Lung (tissue), 12 donors: Measurements from ENCODE around the gene C6orf62. TPM values are rescaled to one million over a fixed set of nuclear protein-coding genes. Genes with fewer than 3 reads are reported as not detected.
"Not testable (repeated sequence)": the region's sequence is repeated elsewhere in the genome, so short reads cannot be mapped to it uniquely, and the experiment has no call there.

Source experiments
- ATAC-seq: fragments of 200-7000 bp; cut with Tn5 transposase; one replicate; pipeline ENCODE4 v1.9.1; 2020; ENCODE audit warnings: moderate number of reproducible peaks; ENCODE audit not compliant: insufficient read depth, low FRiP score
- DNase-seq, 3 donors: peaks; one replicate each; pipeline ENCODE4 v3.0.0-alpha.2; 2013 to 2017
- H3K27ac ChIP-seq, 2 donors: one replicate each; pipeline ENCODE4 v1.5.1; 2013; ENCODE audit warnings: mild to moderate bottlenecking in 2 of 2, moderate library complexity in 2 of 2, control low read depth in 1 of 2, inconsistent platforms in 1 of 2, low read depth in 1 of 2, low read length in 1 of 2
- H3K27me3 ChIP-seq, 3 donors: one replicate each; pipeline ENCODE4 v1.5.1; 2013; ENCODE audit warnings: low read length in 2 of 3; ENCODE audit not compliant: control insufficient read depth in 3 of 3, insufficient read depth in 3 of 3
- H3K36me3 ChIP-seq, 4 donors: one replicate each; pipeline ENCODE4 v1.5.1; 2013; ENCODE audit warnings: low read length in 4 of 4, mild to moderate bottlenecking in 1 of 4, moderate library complexity in 1 of 4; ENCODE audit not compliant: control insufficient read depth in 4 of 4, insufficient read depth in 4 of 4
- H3K4me1 ChIP-seq, 5 donors: one replicate each; pipeline ENCODE4 v1.5.1; 2013; ENCODE audit warnings: low read length in 5 of 5, mild to moderate bottlenecking in 2 of 5, moderate library complexity in 1 of 5; ENCODE audit not compliant: control insufficient read depth in 5 of 5, insufficient read depth in 5 of 5
- H3K4me3 ChIP-seq: one replicate; pipeline ENCODE4 v1.5.1; 2013; ENCODE audit warnings: mild to moderate bottlenecking, control low read depth, moderate library complexity
- H3K9ac ChIP-seq, 2 donors: one replicate each; pipeline ENCODE4 v1.5.1; 2013; ENCODE audit warnings: low read length in 2 of 2, control low read depth in 1 of 2; ENCODE audit not compliant: insufficient read depth in 1 of 2
- H3K9me3 ChIP-seq, 4 donors: one replicate each; pipeline ENCODE4 v1.5.1; 2013; ENCODE audit warnings: low read length in 3 of 4, mild to moderate bottlenecking in 1 of 4, moderate library complexity in 1 of 4; ENCODE audit not compliant: control insufficient read depth in 4 of 4, insufficient read depth in 3 of 4
- WGBS, 2 donors: extraction: QIAGEN DNeasy Blood & Tissue Kit; methylation state at CpG; one replicate each; pipeline ENCODE4 v1.1.7; 2013; 5-methylcytosine and 5-hydroxymethylcytosine counted together
- polyA plus RNA-seq, 2 donors: library from polyadenylated mRNA; stranded (reverse); fragments of 200-250 nt; gene quantifications; one replicate each; pipeline ENCODE4 v1.2.1, GENCODE V29; 2013
- total RNA-seq, 2 donors: library from RNA; depleted of rRNA in 1 of 2; stranded (reverse); fragments of >200 nt in 1 of 2; gene quantifications; one replicate each; pipeline ENCODE4 v1.2.1, GENCODE V29; 2014 to 2021
- TF ChIP-seq, protein P1 (sequence below): IDR thresholded peaks from 2 replicates; pipeline ENCODE4 v1.5.1; 2012; ENCODE audit warnings: mild to moderate bottlenecking; ENCODE audit errors: control extremely low read depth, extremely low read depth
- donor health status: control.
- donor health status: control.
- donor health status: Bipolar disorder and iron deficiency.
- donor health status: healthy.
- donor health status: DM: yes; HTN: yes; CAD: no.

C6orf62 gene
- total and polyA plus RNA-seq, 4 donors = 71.8 to 123 (median 80.1) TPM

DNA sequence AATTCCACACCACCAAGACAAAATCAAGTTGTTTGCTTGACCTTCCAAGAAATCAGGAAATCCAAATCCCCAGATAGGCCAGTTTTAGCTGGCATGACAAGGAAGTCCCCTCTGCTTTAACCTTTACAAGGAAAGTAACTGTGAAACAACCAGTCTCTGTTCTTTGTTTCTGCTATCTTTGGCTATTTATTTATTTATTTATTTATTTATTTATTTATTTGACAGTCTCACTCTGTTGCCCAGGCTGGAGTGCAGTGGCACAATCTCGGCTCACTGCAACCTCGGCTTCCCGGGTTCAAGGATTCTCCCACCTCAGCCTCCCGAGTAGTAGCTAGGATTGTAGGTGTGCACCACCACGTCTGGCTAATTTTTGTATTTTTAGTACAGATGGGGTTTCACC is 41.3 kb upstream of the C6orf62 start:
- WGBS, 2 donors = 95 to 97% methylated on average over 5 of the region's 5 CpGs
- ATAC-seq (no peak), DNase-seq (no peak)
- Histone ChIP-seq H3K27me3 (no peaks in the 10 kb centered on the region), H3K4me1 (peaks cover 0 to 13% (median 0%) of the 10 kb centered on the region in 5 donors), H3K27ac (no peak overlapping the region), H3K9ac (no peak overlapping the region), H3K9me3 (no peaks in the 10 kb centered on the region), H3K4me3 (no peak overlapping the region), H3K36me3 (no peaks in the 10 kb centered on the region)
- TF ChIP-seq, protein P1, sequence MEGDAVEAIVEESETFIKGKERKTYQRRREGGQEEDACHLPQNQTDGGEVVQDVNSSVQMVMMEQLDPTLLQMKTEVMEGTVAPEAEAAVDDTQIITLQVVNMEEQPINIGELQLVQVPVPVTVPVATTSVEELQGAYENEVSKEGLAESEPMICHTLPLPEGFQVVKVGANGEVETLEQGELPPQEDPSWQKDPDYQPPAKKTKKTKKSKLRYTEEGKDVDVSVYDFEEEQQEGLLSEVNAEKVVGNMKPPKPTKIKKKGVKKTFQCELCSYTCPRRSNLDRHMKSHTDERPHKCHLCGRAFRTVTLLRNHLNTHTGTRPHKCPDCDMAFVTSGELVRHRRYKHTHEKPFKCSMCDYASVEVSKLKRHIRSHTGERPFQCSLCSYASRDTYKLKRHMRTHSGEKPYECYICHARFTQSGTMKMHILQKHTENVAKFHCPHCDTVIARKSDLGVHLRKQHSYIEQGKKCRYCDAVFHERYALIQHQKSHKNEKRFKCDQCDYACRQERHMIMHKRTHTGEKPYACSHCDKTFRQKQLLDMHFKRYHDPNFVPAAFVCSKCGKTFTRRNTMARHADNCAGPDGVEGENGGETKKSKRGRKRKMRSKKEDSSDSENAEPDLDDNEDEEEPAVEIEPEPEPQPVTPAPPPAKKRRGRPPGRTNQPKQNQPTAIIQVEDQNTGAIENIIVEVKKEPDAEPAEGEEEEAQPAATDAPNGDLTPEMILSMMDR = no peak

DNA sequence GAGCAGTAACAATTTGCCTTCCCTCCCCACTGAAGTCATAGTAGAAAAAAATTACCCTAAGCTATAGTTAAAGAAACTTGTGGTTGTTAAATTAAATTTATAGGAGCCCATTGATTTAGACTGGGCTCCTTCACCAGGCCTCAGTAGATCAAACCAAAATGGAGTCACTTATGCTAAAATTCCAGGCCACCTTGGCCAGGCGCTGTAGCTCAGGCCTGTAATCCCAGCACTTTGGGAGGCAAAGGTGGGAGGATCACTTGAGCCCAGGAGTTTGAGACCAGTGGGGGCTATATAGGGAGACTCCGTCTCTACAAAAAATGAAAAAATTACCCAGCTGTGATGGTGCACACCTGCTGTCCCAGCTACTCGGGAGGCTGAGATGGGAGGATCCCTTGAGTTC is 40.8 kb upstream of the C6orf62 start:
- Histone ChIP-seq H3K27ac (no peak overlapping the region), H3K4me1 (peaks cover 0 to 13% (median 0%) of the 10 kb centered on the region in 5 donors), H3K9ac (no peak overlapping the region), H3K4me3 (no peak overlapping the region), H3K36me3 (no peaks in the 10 kb centered on the region), H3K27me3 (no peaks in the 10 kb centered on the region), H3K9me3 (no peaks in the 10 kb centered on the region)
- TF ChIP-seq, protein P1 = no peak
- 94 to 97% methylated on average over 3 of the region's 3 CpGs for WGBS, 2 donors
- DNase-seq = no peak
- no peak for ATAC-seq

DNA sequence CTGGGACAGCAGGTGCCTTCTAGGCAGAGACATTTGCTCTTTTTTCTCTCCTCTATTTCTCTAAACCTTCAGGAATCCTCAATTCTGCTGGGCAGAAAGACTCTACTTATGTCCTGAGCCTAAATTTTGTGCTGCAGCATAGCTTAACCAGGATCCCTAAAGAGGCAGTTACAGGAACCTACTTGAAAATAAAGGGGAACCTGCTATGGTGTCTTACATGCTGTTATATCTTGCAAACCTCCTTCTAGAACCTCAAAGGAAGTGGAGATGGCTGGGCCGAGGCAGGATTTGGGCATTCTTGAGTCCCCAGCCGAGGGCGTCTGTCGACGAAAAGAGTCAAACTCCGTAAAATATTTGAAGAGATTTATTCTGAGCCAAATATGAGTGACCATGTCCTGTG is 38.7 kb upstream of the C6orf62 start:
- WGBS, 2 donors = 60 to 82% methylated on average over 6 of the region's 6 CpGs
- no peaks in the 10 kb centered on the region for H3K27me3 ChIP-seq
- ATAC-seq (no peak), DNase-seq (no peak)
- H3K9ac ChIP-seq = no peak overlapping the region
- H3K9me3 ChIP-seq = no peaks in the 10 kb centered on the region
- no peak overlapping the region for H3K4me3 ChIP-seq
- H3K27ac ChIP-seq = no peak overlapping the region
- H3K4me1 ChIP-seq = peaks cover 0 to 13% (median 0%) of the 10 kb centered on the region in 5 donors
- TF ChIP-seq, protein P1 = no peak
- H3K36me3 ChIP-seq = no peaks in the 10 kb centered on the region

- TF ChIP-seq, protein P1 = no peak
- Histone ChIP-seq H3K4me1 (peaks cover 0 to 5% (median 0%) of the 10 kb centered on the region in 5 donors), H3K9me3 (no peaks in the 10 kb centered on the region), H3K36me3 (no peaks in the 10 kb centered on the region), H3K27ac (no peak overlapping the region), H3K27me3 (no peaks in the 10 kb centered on the region), H3K4me3 (no peak overlapping the region), H3K9ac (no peak overlapping the region)
- no peak for ATAC-seq
- DNase-seq = no peak
Observed at GRCh38 chr6:24755279-24755678, 36.3 kb upstream of the C6orf62 start.

- not testable (repeated sequence) for H3K4me1 ChIP-seq, H3K36me3 ChIP-seq, H3K4me3 ChIP-seq, H3K9ac ChIP-seq, ATAC-seq, H3K27me3 ChIP-seq, H3K27ac ChIP-seq, H3K9me3 ChIP-seq, DNase-seq
- 84 to 91% methylated on average over 4 of the region's 4 CpGs for WGBS, 2 donors
Observed at GRCh38 chr6:24754378-24754777, 35.4 kb upstream of the C6orf62 start.
